Nephron (organoid): Measurements from ENCODE around the gene CDH23.

Source experiments
- H3K27ac Mint-ChIP-seq, 3 experiments: 2 replicates each; pipeline ENCODE4 v1.8.0; 2020; ENCODE audit warnings: mixed read lengths in 3 of 3, mild to moderate bottlenecking in 2 of 3, moderate library complexity in 1 of 3
- H3K27me3 Mint-ChIP-seq: 2 replicates; pipeline ENCODE4 v1.8.0; 2021; ENCODE audit warnings: low read depth, mild to moderate bottlenecking, moderate library complexity, mixed read lengths
- H3K36me3 Mint-ChIP-seq: 2 replicates; pipeline ENCODE4 v1.8.0; 2020; ENCODE audit warnings: low read depth, mixed read lengths
- H3K4me1 Mint-ChIP-seq: 2 replicates; pipeline ENCODE4 v1.8.0; 2020; ENCODE audit warnings: mixed read lengths
- H3K4me3 Mint-ChIP-seq, 3 experiments: 2 replicates each; pipeline ENCODE4 v1.8.0; 2020; ENCODE audit warnings: mild to moderate bottlenecking in 3 of 3, mixed read lengths in 3 of 3, moderate library complexity in 2 of 3
- H3K9me3 Mint-ChIP-seq: 2 replicates; pipeline ENCODE4 v1.8.0; 2020; ENCODE audit warnings: mixed read lengths
- TF ChIP-seq, protein P1 (sequence below), 3 experiments: fragments of 200-600 bp; sonication (generic); IDR thresholded peaks; one replicate each; pipeline ENCODE4 v1.5.0; 2021; ENCODE audit warnings: antibody characterized with exemption in 3 of 3; ENCODE audit not compliant: unreplicated experiment in 3 of 3

Gene CDH23

DNA sequence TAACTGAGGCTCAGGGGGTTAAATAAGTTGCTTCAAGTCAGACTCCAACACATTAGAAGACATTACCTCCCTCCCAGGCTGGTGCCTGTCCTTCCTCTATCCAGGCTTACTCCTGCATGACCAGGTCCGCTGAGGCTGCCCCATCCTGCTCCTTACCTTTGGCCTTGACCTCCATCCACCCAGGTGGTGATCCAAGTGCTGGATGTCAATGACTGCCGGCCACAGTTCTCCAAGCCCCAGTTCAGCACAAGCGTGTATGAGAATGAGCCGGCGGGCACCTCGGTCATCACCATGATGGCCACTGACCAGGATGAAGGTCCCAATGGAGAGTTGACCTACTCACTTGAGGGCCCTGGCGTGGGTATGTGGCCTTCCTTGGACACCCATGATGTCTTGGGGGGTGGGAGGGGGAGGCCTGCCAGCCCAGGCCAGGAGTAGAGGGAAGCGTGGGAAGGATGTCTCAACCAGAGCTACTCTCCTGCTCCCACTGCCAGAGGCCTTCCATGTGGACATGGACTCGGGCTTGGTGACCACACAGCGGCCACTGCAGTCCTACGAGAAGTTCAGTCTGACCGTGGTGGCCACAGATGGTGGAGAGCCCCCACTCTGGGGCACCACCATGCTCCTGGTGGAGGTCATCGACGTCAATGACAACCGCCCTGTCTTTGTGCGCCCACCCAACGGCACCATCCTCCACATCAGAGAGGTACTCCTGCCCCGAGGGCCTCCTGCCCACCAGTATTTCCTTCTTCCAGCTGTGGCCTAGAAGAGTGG lies 406.2 kb downstream of the CDH23 start:
- Mint-ChIP-seq H3K27ac (no peak overlapping the region), H3K27me3 (peaks cover 28% of the 10 kb centered on the region), H3K36me3 (no peaks in the 10 kb centered on the region), H3K4me1 (no peaks in the 10 kb centered on the region), H3K4me3 (no peak overlapping the region), H3K9me3 (no peaks in the 10 kb centered on the region)
- TF ChIP-seq, protein P1, sequence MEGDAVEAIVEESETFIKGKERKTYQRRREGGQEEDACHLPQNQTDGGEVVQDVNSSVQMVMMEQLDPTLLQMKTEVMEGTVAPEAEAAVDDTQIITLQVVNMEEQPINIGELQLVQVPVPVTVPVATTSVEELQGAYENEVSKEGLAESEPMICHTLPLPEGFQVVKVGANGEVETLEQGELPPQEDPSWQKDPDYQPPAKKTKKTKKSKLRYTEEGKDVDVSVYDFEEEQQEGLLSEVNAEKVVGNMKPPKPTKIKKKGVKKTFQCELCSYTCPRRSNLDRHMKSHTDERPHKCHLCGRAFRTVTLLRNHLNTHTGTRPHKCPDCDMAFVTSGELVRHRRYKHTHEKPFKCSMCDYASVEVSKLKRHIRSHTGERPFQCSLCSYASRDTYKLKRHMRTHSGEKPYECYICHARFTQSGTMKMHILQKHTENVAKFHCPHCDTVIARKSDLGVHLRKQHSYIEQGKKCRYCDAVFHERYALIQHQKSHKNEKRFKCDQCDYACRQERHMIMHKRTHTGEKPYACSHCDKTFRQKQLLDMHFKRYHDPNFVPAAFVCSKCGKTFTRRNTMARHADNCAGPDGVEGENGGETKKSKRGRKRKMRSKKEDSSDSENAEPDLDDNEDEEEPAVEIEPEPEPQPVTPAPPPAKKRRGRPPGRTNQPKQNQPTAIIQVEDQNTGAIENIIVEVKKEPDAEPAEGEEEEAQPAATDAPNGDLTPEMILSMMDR (IDR thresholded peaks at IDR 0.05; ENCODE audit: unreplicated experiment in 3 of 3) = no peak

DNA sequence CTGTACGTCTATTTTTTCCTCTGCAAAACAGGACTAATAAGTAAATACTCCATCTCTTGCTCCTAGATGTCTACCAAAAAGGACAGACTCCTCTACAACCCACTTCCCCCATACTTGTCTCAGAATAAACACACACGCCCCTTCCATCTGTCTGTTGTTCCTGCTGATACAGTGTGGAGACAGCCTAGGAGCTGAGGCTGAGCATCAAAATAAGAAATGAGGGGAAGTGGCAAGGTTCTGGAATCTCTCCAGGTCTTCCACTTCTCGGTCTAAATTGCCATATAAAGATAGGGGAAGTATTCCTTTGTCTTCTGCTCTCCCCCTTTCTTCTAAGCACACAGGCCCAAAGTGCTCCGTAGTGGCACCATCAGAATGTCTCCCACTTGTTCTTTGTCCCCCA lies 407.4 kb downstream of the CDH23 start:
- H3K4me3 Mint-ChIP-seq = no peak overlapping the region
- H3K27me3 Mint-ChIP-seq = peaks cover 28% of the 10 kb centered on the region
- no peaks in the 10 kb centered on the region for H3K9me3 Mint-ChIP-seq
- TF ChIP-seq, protein P1 (IDR thresholded peaks at IDR 0.05; ENCODE audit: unreplicated experiment in 3 of 3) = no peak
- no peak overlapping the region for H3K27ac Mint-ChIP-seq
- no peaks in the 10 kb centered on the region for H3K36me3 Mint-ChIP-seq
- no peaks in the 10 kb centered on the region for H3K4me1 Mint-ChIP-seq

DNA sequence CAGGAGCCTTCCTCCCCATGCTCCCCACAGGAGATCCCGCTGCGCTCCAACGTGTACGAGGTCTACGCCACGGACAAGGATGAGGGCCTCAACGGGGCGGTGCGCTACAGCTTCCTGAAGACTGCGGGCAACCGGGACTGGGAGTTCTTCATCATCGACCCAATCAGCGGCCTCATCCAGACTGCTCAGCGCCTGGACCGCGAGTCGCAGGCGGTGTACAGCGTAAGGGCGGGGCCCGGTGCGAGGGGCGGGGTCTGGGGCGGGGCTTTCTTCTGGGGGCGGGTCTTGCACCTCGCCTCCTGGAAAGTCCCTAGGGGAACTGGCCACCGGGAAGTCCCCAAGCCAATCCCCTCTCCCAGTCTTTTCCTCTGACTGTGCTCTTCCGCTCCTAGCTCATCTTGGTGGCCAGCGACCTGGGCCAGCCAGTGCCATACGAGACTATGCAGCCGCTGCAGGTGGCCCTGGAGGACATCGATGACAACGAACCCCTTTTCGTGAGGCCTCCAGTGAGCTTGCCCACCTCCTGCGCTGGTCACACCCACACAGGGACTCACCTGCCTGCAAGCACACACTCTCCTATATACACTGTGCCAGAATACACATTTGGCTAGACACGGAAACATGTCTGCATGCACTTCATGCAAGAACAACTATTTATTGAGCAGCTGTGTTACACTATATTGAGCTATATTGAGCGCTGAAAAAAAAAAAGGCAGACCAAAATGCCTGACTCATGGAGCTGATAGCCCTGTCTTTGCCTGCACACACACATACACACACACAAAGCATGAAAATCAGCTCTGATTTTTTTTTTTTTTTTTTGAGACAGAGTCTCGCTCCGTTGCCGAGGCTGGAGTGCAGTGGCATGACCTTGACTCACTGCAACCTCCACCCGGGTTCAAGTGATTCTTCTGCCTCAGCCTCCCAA lies 409.3 kb downstream of the CDH23 start:
- H3K4me3 Mint-ChIP-seq = no peak overlapping the region
- H3K9me3 Mint-ChIP-seq = no peaks in the 10 kb centered on the region
- peaks cover 23% of the 10 kb centered on the region for H3K27me3 Mint-ChIP-seq
- H3K4me1 Mint-ChIP-seq = no peaks in the 10 kb centered on the region
- H3K36me3 Mint-ChIP-seq = no peaks in the 10 kb centered on the region
- H3K27ac Mint-ChIP-seq = no peak overlapping the region
- TF ChIP-seq, protein P1 (IDR thresholded peaks at IDR 0.05; ENCODE audit: unreplicated experiment in 3 of 3) = no peak

DNA sequence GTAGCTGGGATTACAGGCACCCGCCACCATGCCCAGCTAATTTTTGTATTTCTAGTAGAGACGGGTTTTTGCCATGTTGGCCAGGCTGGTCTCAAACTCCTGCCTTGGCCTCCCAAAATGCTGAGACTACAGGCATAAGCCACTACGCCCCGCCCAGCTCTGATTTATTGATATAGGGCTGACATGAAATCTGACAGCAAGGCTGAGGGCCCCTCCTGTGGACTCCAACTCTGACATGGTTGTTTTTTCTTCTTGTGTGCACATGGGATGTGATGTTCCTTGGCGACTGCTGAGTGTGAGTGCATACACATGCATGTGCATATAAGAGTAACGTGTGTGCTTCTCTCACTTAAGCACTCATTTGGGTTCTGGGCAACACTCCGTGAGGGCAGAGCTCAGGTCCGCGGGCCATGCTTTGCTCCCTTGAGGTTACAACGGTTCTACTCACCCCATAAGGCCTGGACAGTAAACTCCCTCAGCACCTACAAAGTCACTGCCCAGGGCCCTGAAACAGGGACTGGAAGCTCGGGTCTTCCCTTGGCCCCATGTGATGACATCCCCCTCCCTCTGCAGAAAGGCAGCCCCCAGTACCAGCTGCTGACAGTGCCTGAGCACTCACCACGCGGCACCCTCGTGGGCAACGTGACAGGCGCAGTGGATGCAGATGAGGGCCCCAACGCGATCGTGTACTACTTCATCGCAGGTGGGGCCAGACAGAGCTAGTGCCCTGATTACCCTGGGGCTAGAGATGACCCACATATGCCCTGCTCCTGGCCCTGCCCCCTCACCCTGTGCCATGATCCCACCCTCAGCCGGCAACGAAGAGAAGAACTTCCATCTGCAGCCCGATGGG lies 410.2 kb downstream of the CDH23 start:
- Mint-ChIP-seq H3K9me3 (no peaks in the 10 kb centered on the region), H3K4me3 (no peak overlapping the region), H3K27ac (no peak overlapping the region), H3K36me3 (no peaks in the 10 kb centered on the region), H3K4me1 (no peaks in the 10 kb centered on the region), H3K27me3 (peaks cover 23% of the 10 kb centered on the region)
- TF ChIP-seq, protein P1 (IDR thresholded peaks at IDR 0.05; ENCODE audit: unreplicated experiment in 3 of 3) = no peak

DNA sequence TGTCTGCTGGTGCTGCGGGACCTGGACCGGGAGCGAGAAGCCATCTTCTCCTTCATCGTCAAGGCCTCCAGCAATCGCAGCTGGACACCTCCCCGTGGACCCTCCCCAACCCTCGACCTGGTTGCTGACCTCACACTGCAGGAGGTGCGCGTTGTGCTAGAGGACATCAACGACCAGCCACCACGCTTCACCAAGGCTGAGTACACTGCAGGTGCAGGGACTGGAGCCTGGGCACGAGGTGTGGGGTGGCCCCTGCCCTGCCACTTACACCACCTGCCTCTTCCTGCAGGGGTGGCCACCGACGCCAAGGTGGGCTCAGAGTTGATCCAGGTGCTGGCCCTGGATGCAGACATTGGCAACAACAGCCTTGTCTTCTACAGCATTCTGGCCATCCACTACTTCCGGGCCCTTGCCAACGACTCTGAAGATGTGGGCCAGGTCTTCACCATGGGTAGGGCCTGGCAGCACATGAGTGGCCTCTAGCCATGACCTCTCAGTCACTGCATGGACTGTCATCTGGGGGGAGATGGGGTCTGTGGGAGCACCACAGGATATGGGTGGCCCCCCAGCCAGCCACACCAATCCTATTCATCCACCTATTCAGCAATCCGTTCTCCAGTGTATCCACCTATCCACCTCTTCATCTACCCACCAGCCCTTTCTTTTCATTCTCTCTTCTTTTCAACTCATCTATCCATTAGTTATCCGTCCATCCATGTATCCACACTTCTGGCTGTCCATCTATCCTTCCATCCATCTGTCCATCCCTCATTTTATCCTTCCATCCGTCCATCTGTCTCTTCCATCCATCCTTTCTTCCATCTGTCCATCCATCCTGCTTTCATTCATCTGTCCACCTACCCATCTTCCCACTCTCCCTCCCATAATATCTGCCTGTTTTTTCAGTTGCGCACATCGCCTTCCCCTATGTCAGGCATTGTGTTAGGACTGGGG lies 411.1 kb downstream of the CDH23 start:
- H3K27ac Mint-ChIP-seq = no peak overlapping the region

More for the DNA sequence above, 411.1 kb downstream of the CDH23 start:
- TF ChIP-seq, protein P1 (IDR thresholded peaks at IDR 0.05; ENCODE audit: unreplicated experiment in 3 of 3) = no peak
- Mint-ChIP-seq H3K4me1 (no peaks in the 10 kb centered on the region), H3K4me3 (no peak overlapping the region), H3K9me3 (no peaks in the 10 kb centered on the region), H3K36me3 (no peaks in the 10 kb centered on the region), H3K27me3 (peaks cover 20% of the 10 kb centered on the region)
